ENCODE results near the gene ZNF320. TPM values are rescaled to one million over a fixed set of nuclear protein-coding genes. Genes with fewer than 3 reads are reported as not detected.
"Not testable (repeated sequence)": the region's sequence is repeated elsewhere in the genome, so short reads cannot be mapped to it uniquely, and the experiment has no call there.

The ZNF320 gene
- 1.2 TPM for total RNA-seq

- ATAC-seq (peak; percentile 98), DNase-seq (ENCODE audit: low spot score) (peak; percentile 82)
Measured at GRCh38 chr19:52897138-52897935, at the start of gene ZNF320. Gene ZNF320 (minus strand): TSS chr19:52897635. CDS start chr19:52890255, 7,380 bp downstream.

- DNase-seq (ENCODE audit: low spot score) (no peak), ATAC-seq (peak; percentile 38)
Measured at GRCh38 chr19:52946322-52947310, 49.2 kb upstream of the ZNF320 start.

GRCh38 chr19:52945652-52946321, 48.4 kb upstream of the ZNF320 start:
- ATAC-seq = no peak

GRCh38 chr19:52944703-52945493, 47.5 kb upstream of the ZNF320 start:
- ATAC-seq; DNase-seq (ENCODE audit: low spot score): not testable (repeated sequence)

More at GRCh38 chr19:52945652-52946321, 48.4 kb upstream of the ZNF320 start:
- no peak for DNase-seq (ENCODE audit: low spot score)

- ATAC-seq = no peak
- DNase-seq (ENCODE audit: low spot score) = no peak
Measured at GRCh38 chr19:52943884-52944643, 46.6 kb upstream of the ZNF320 start.

- no peak for ATAC-seq
- no peak for DNase-seq (ENCODE audit: low spot score)
Measured at GRCh38 chr19:52943134-52943883, 45.9 kb upstream of the ZNF320 start.

- DNase-seq (ENCODE audit: low spot score) = peak; percentile 81
- peak; percentile 96 for ATAC-seq
Measured at GRCh38 chr19:52942386-52943133, 45.1 kb upstream of the ZNF320 start.

- peak; percentile 13 for ATAC-seq
- no peak for DNase-seq (ENCODE audit: low spot score)
Measured at GRCh38 chr19:52941941-52942385, 44.5 kb upstream of the ZNF320 start.

- not testable (repeated sequence) for DNase-seq (ENCODE audit: low spot score); ATAC-seq
Measured at GRCh38 chr19:52941523-52941922, 44.1 kb upstream of the ZNF320 start.

- DNase-seq (ENCODE audit: low spot score); ATAC-seq: not testable (repeated sequence)
Measured at GRCh38 chr19:52940905-52941304, 43.5 kb upstream of the ZNF320 start.

GRCh38 chr19:52938761-52939160, 41.3 kb upstream of the ZNF320 start:
- no peak for DNase-seq (ENCODE audit: low spot score)
- no peak for ATAC-seq

GRCh38 chr19:52936954-52937325, 39.5 kb upstream of the ZNF320 start:
- ATAC-seq (no peak), DNase-seq (ENCODE audit: low spot score) (no peak)

GRCh38 chr19:52936151-52936953, 38.9 kb upstream of the ZNF320 start:
- no peak for DNase-seq (ENCODE audit: low spot score)
- ATAC-seq = no peak

GRCh38 chr19:52935434-52935833, 38.0 kb upstream of the ZNF320 start:
- no peak for ATAC-seq

GRCh38 chr19:52924641-52925040, 27.2 kb upstream of the ZNF320 start:
- not testable (repeated sequence) for ATAC-seq; DNase-seq (ENCODE audit: low spot score)

More at GRCh38 chr19:52935434-52935833, 38.0 kb upstream of the ZNF320 start:
- DNase-seq (ENCODE audit: low spot score) = no peak

GRCh38 chr19:52923778-52924593, 26.6 kb upstream of the ZNF320 start:
- no peak for DNase-seq (ENCODE audit: low spot score)
- ATAC-seq = peak; percentile 17

Measured in left lobe of liver (tissue), 2 donors.